ENCODE measurements around the gene FATE1. TPM values are rescaled to one million over a fixed set of nuclear protein-coding genes. Genes with fewer than 3 reads are reported as not detected.

Gene FATE1
- total RNA-seq, 1 donor from 2014 or later = not detected

GRCh38 chrX:151754047-151754429 is 38.2 kb downstream of the FATE1 start:
- H3K4me3 Mint-ChIP-seq (ENCODE audit: unreplicated experiment) = no peak overlapping the region
- H3K36me3 Mint-ChIP-seq (ENCODE audit: unreplicated experiment) = no peaks in the 10 kb centered on the region
- no peak for DNase-seq
- H3K4me1 Mint-ChIP-seq (ENCODE audit: low read depth, unreplicated experiment) = peaks cover 6% of the 10 kb centered on the region
- H3K27me3 Mint-ChIP-seq (ENCODE audit: unreplicated experiment) = no peaks in the 10 kb centered on the region
- H3K27ac Mint-ChIP-seq (ENCODE audit: unreplicated experiment) = no peak overlapping the region
- peaks cover 3% of the 10 kb centered on the region for H3K9me3 Mint-ChIP-seq (ENCODE audit: unreplicated experiment)
- TF ChIP-seq CTCF (IDR thresholded peaks at IDR 0.05; ENCODE audit: partially characterized antibody, unreplicated experiment) = no peak

- H3K4me3 Mint-ChIP-seq (ENCODE audit: unreplicated experiment) = no peak overlapping the region
These were observed 38.9 kb downstream of the FATE1 start for GRCh38 chrX:151754641-151755215.

GRCh38 chrX:151759041-151759708 is 43.3 kb downstream of the FATE1 start:
- no peak for TF ChIP-seq CTCF (IDR thresholded peaks at IDR 0.05; ENCODE audit: partially characterized antibody, unreplicated experiment)
- H3K4me3 Mint-ChIP-seq (ENCODE audit: unreplicated experiment) = no peak overlapping the region
- H3K27me3 Mint-ChIP-seq (ENCODE audit: unreplicated experiment) = no peaks in the 10 kb centered on the region
- DNase-seq = no peak
- H3K36me3 Mint-ChIP-seq (ENCODE audit: unreplicated experiment) = no peaks in the 10 kb centered on the region
- H3K27ac Mint-ChIP-seq (ENCODE audit: unreplicated experiment) = no peak overlapping the region
- no peaks in the 10 kb centered on the region for H3K9me3 Mint-ChIP-seq (ENCODE audit: unreplicated experiment)
- H3K4me1 Mint-ChIP-seq (ENCODE audit: low read depth, unreplicated experiment) = no peaks in the 10 kb centered on the region

More at GRCh38 chrX:151754641-151755215, 38.9 kb downstream of the FATE1 start:
- Mint-ChIP-seq H3K9me3 (ENCODE audit: unreplicated experiment) (peaks cover 3% of the 10 kb centered on the region), H3K27ac (ENCODE audit: unreplicated experiment) (no peak overlapping the region), H3K27me3 (ENCODE audit: unreplicated experiment) (no peaks in the 10 kb centered on the region), H3K4me1 (ENCODE audit: low read depth, unreplicated experiment) (no peaks in the 10 kb centered on the region), H3K36me3 (ENCODE audit: unreplicated experiment) (no peaks in the 10 kb centered on the region)
- no peak for TF ChIP-seq CTCF (IDR thresholded peaks at IDR 0.05; ENCODE audit: partially characterized antibody, unreplicated experiment)
- DNase-seq = no peak

GRCh38 chrX:151762802-151763201 is 47.0 kb downstream of the FATE1 start:
- peaks cover 2% of the 10 kb centered on the region for H3K9me3 Mint-ChIP-seq (ENCODE audit: unreplicated experiment)
- no peak overlapping the region for H3K4me3 Mint-ChIP-seq (ENCODE audit: unreplicated experiment)
- DNase-seq = no peak
- no peaks in the 10 kb centered on the region for H3K4me1 Mint-ChIP-seq (ENCODE audit: low read depth, unreplicated experiment)
- no peak overlapping the region for H3K27ac Mint-ChIP-seq (ENCODE audit: unreplicated experiment)
- H3K36me3 Mint-ChIP-seq (ENCODE audit: unreplicated experiment) = no peaks in the 10 kb centered on the region
- TF ChIP-seq CTCF (IDR thresholded peaks at IDR 0.05; ENCODE audit: partially characterized antibody, unreplicated experiment) = no peak
- H3K27me3 Mint-ChIP-seq (ENCODE audit: unreplicated experiment) = no peaks in the 10 kb centered on the region

GRCh38 chrX:151763711-151764110 is 47.9 kb downstream of the FATE1 start:
- H3K4me1 Mint-ChIP-seq (ENCODE audit: low read depth, unreplicated experiment) = no peaks in the 10 kb centered on the region
- no peak for DNase-seq
- no peak overlapping the region for H3K4me3 Mint-ChIP-seq (ENCODE audit: unreplicated experiment)
- H3K27me3 Mint-ChIP-seq (ENCODE audit: unreplicated experiment) = no peaks in the 10 kb centered on the region
- no peak overlapping the region for H3K27ac Mint-ChIP-seq (ENCODE audit: unreplicated experiment)
- H3K36me3 Mint-ChIP-seq (ENCODE audit: unreplicated experiment) = no peaks in the 10 kb centered on the region
- TF ChIP-seq CTCF (IDR thresholded peaks at IDR 0.05; ENCODE audit: partially characterized antibody, unreplicated experiment) = no peak
- peaks cover 2% of the 10 kb centered on the region for H3K9me3 Mint-ChIP-seq (ENCODE audit: unreplicated experiment)
